Fibroblast of skin of left biceps (primary cell): Measurements from ENCODE around the gene KLK8.

ENCODE experiments used
- DNase-seq, 2 experiments: peaks; one replicate each; pipeline ENCODE4 v3.0.0-alpha.2; 2013; ENCODE audit warnings: low read depth in 2 of 2

The KLK8 gene

DNA sequence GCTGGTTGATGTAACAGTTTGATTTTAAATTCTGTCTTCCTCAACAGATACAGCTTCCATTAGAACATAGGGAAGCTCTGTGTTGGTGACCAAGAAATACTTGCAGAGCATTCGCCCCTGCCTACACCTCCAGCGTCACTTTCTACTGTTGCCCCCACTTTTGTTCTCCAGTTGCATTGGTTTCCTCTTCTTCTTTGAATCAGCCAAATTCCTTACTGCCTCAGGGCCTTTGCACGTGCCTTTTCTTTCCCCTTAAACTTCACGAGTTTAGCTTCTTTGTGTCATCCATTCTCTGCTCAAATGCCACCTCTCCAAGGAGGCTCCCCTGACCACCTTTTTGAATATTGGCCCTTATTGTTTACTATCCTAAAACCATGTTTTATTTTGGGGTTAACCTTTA, 54.3 kb downstream of the KLK8 start:
- no peak for DNase-seq
